ENCODE data around the gene PP2D1.

- TF ChIP-seq CBX8 (IDR thresholded peaks at IDR 0.05) (no peak), POLR2A (IDR thresholded peaks at IDR 0.05; ENCODE audit: low read length) (no peak)
Observed at GRCh38 chr3:20042331-20042730, 30.3 kb upstream of the PP2D1 start.
